Mucosa of rectum (tissue), 2 donors: ENCODE results near the gene OSTF1.

Experiments used
- H3K27ac ChIP-seq, 2 donors: one replicate each; pipeline ENCODE4 v1.7.0; 2013; ENCODE audit warnings: inconsistent platforms in 2 of 2, low read depth in 2 of 2, low read length in 2 of 2
- H3K27me3 ChIP-seq, 2 donors: one replicate each; pipeline ENCODE4 v1.7.0; 2013; ENCODE audit warnings: low read length in 2 of 2; ENCODE audit not compliant: control insufficient read depth in 2 of 2, insufficient read depth in 2 of 2
- H3K36me3 ChIP-seq, 2 donors: one replicate each; pipeline ENCODE4 v1.7.0; 2013; ENCODE audit warnings: low read length in 2 of 2; ENCODE audit not compliant: control insufficient read depth in 2 of 2, insufficient read depth in 2 of 2
- H3K4me1 ChIP-seq, 2 donors: one replicate each; pipeline ENCODE4 v1.7.0; 2013; ENCODE audit warnings: low read length in 2 of 2, mild to moderate bottlenecking in 1 of 2; ENCODE audit not compliant: control insufficient read depth in 2 of 2, insufficient read depth in 2 of 2
- H3K4me3 ChIP-seq, 2 donors: one replicate each; pipeline ENCODE4 v1.7.0; 2013; ENCODE audit warnings: low read length in 2 of 2
- H3K9ac ChIP-seq, 2 donors: one replicate each; pipeline ENCODE4 v1.7.0; 2013; ENCODE audit warnings: low read length in 2 of 2, low read depth in 1 of 2, mild to moderate bottlenecking in 1 of 2
- H3K9me3 ChIP-seq, 2 donors: one replicate each; pipeline ENCODE4 v1.7.0; 2013; ENCODE audit warnings: low read length in 2 of 2; ENCODE audit not compliant: control insufficient read depth in 2 of 2
- donor health status: healthy.
- donor health status: Normal muscosa, but diverticular disease.

OSTF1 gene

GRCh38 chr9:75175395-75175794, 87.1 kb downstream of the OSTF1 start:
- peaks cover 0 to 5% of the 10 kb centered on the region in 2 donors for H3K36me3 ChIP-seq
- no peak overlapping the region for H3K9ac ChIP-seq
- no peaks in the 10 kb centered on the region for H3K4me1 ChIP-seq
- no peaks in the 10 kb centered on the region for H3K9me3 ChIP-seq
- no peak overlapping the region for H3K27ac ChIP-seq
- no peak overlapping the region for H3K4me3 ChIP-seq
- H3K27me3 ChIP-seq, result no peaks in the 10 kb centered on the region

GRCh38 chr9:75176037-75176436, 87.7 kb downstream of the OSTF1 start:
- no peak overlapping the region for H3K27ac ChIP-seq
- peaks cover 0 to under 1% of the 10 kb centered on the region in 2 donors for H3K36me3 ChIP-seq
- H3K9me3 ChIP-seq, result no peaks in the 10 kb centered on the region
- no peak overlapping the region for H3K4me3 ChIP-seq
- H3K9ac ChIP-seq, result no peak overlapping the region
- no peaks in the 10 kb centered on the region for H3K4me1 ChIP-seq
- H3K27me3 ChIP-seq, result no peaks in the 10 kb centered on the region

GRCh38 chr9:75181750-75182149, 93.4 kb downstream of the OSTF1 start:
- Histone ChIP-seq H3K27me3 (no peaks in the 10 kb centered on the region), H3K9ac (no peak overlapping the region), H3K4me3 (no peak overlapping the region), H3K9me3 (no peaks in the 10 kb centered on the region), H3K4me1 (no peaks in the 10 kb centered on the region), H3K27ac (no peak overlapping the region), H3K36me3 (no peaks in the 10 kb centered on the region)

- Histone ChIP-seq H3K9ac (no peak overlapping the region), H3K36me3 (no peaks in the 10 kb centered on the region), H3K9me3 (no peaks in the 10 kb centered on the region), H3K4me3 (no peak overlapping the region), H3K27me3 (no peaks in the 10 kb centered on the region), H3K4me1 (no peaks in the 10 kb centered on the region), H3K27ac (no peak overlapping the region)
Measured at GRCh38 chr9:75183306-75183705, 95.0 kb downstream of the OSTF1 start.

- Histone ChIP-seq H3K27ac (no peak overlapping the region), H3K4me1 (no peaks in the 10 kb centered on the region), H3K4me3 (no peak overlapping the region), H3K9me3 (no peaks in the 10 kb centered on the region), H3K36me3 (no peaks in the 10 kb centered on the region), H3K9ac (no peak overlapping the region), H3K27me3 (no peaks in the 10 kb centered on the region)
Measured at GRCh38 chr9:75184471-75184870, 96.2 kb downstream of the OSTF1 start.

- no peaks in the 10 kb centered on the region for H3K4me1 ChIP-seq
- H3K36me3 ChIP-seq, result no peaks in the 10 kb centered on the region
- no peak overlapping the region for H3K4me3 ChIP-seq
- no peak overlapping the region for H3K27ac ChIP-seq
- H3K9me3 ChIP-seq, result no peaks in the 10 kb centered on the region
- H3K27me3 ChIP-seq, result no peaks in the 10 kb centered on the region
- H3K9ac ChIP-seq, result no peak overlapping the region
Measured at GRCh38 chr9:75185585-75186170, 97.4 kb downstream of the OSTF1 start.

- Histone ChIP-seq H3K27me3 (no peaks in the 10 kb centered on the region), H3K9me3 (no peaks in the 10 kb centered on the region), H3K4me1 (no peaks in the 10 kb centered on the region), H3K27ac (no peak overlapping the region), H3K4me3 (no peak overlapping the region), H3K9ac (no peak overlapping the region), H3K36me3 (no peaks in the 10 kb centered on the region)
Measured at GRCh38 chr9:75186767-75187380, 98.6 kb downstream of the OSTF1 start.

GRCh38 chr9:75188756-75189155, 100.4 kb downstream of the OSTF1 start:
- H3K4me3 ChIP-seq, result no peak overlapping the region

GRCh38 chr9:75190762-75191161, 102.4 kb downstream of the OSTF1 start:
- Histone ChIP-seq H3K4me3 (no peak overlapping the region), H3K36me3 (no peaks in the 10 kb centered on the region), H3K9me3 (no peaks in the 10 kb centered on the region), H3K27me3 (no peaks in the 10 kb centered on the region), H3K27ac (no peak overlapping the region), H3K9ac (no peak overlapping the region), H3K4me1 (no peaks in the 10 kb centered on the region)

More at GRCh38 chr9:75188756-75189155, 100.4 kb downstream of the OSTF1 start:
- no peaks in the 10 kb centered on the region for H3K4me1 ChIP-seq
- no peak overlapping the region for H3K9ac ChIP-seq
- no peak overlapping the region for H3K27ac ChIP-seq
- H3K27me3 ChIP-seq, result no peaks in the 10 kb centered on the region
- H3K9me3 ChIP-seq, result no peaks in the 10 kb centered on the region
- H3K36me3 ChIP-seq, result no peaks in the 10 kb centered on the region
